Neural progenitor cell (in vitro differentiated cells): ENCODE data around the gene UBXN6. TPM values are rescaled to one million over a fixed set of nuclear protein-coding genes. Genes with fewer than 3 reads are reported as not detected.
A peak's percentile ranks its signal among the peaks of the same experiment; 100 is the strongest.

Experiments used
- DNase-seq: peaks from one replicate; pipeline ENCODE4 v3.0.0-alpha.2; 2016; ENCODE audit warnings: low spot score
- H2AFZ ChIP-seq: fragments of 200-600 bp; sonication (generic); replicated peaks from 2 replicates; pipeline ENCODE4 v1.6.1; 2016; ENCODE audit warnings: antibody characterized with exemption
- H3F3A ChIP-seq: fragments of 200-600 bp; sonication (generic); 2 replicates; pipeline ENCODE4 v1.6.1; 2016; ENCODE audit warnings: antibody characterized with exemption, low read depth
- H3K27ac ChIP-seq: fragments of 200-600 bp; sonication (generic); 2 replicates; pipeline ENCODE4 v1.5.1; 2016; ENCODE audit warnings: mild to moderate bottlenecking
- H3K27me3 ChIP-seq: fragments of 200-600 bp; sonication (generic); 2 replicates; pipeline ENCODE4 v1.6.1; 2016; ENCODE audit warnings: mild to moderate bottlenecking, moderate library complexity
- H3K36me3 ChIP-seq: fragments of 200-600 bp; sonication (generic); 2 replicates; pipeline ENCODE4 v1.5.1; 2016
- H3K4me1 ChIP-seq: fragments of 200-600 bp; sonication (generic); 2 replicates; pipeline ENCODE4 v1.6.1; 2016; ENCODE audit warnings: mixed run types
- H3K4me2 ChIP-seq: fragments of 200-600 bp; sonication (generic); 2 replicates; pipeline ENCODE4 v1.6.1; 2016
- H3K4me3 ChIP-seq: fragments of 200-600 bp; sonication (generic); 2 replicates; pipeline ENCODE4 v1.5.1; 2016
- H3K79me2 ChIP-seq: fragments of 200-600 bp; sonication (generic); 2 replicates; pipeline ENCODE4 v1.6.1; 2016; ENCODE audit warnings: low read depth
- H3K9ac ChIP-seq: fragments of 200-600 bp; sonication (generic); 2 replicates; pipeline ENCODE4 v1.6.1; 2016
- H3K9me3 ChIP-seq: fragments of 200-600 bp; sonication (generic); 2 replicates; pipeline ENCODE4 v1.5.1; 2016; ENCODE audit warnings: low read depth
- H4K20me1 ChIP-seq: fragments of 200-600 bp; sonication (generic); 2 replicates; pipeline ENCODE4 v1.6.1; 2016; ENCODE audit warnings: low read depth
- H3K27ac Mint-ChIP-seq: 3 replicates; pipeline ENCODE4 v1.8.0; 2021; ENCODE audit warnings: mixed read lengths
- H3K27me3 Mint-ChIP-seq: 2 replicates; pipeline ENCODE4 v1.8.0; 2022; ENCODE audit warnings: low read depth, mild to moderate bottlenecking, inconsistent platforms, moderate library complexity, mixed read lengths; ENCODE audit not compliant: insufficient read depth
- H3K36me3 Mint-ChIP-seq: 3 replicates; pipeline ENCODE4 v1.8.0; 2021; ENCODE audit warnings: mixed read lengths
- H3K4me1 Mint-ChIP-seq: 3 replicates; pipeline ENCODE4 v1.8.0; 2021; ENCODE audit warnings: mixed read lengths
- H3K4me3 Mint-ChIP-seq: 3 replicates; pipeline ENCODE4 v1.8.0; 2021; ENCODE audit warnings: mild to moderate bottlenecking, moderate library complexity, mixed read lengths
- H3K9me3 Mint-ChIP-seq: 3 replicates; pipeline ENCODE4 v1.8.0; 2020; ENCODE audit warnings: mixed read lengths
- CTCF ChIP-seq: fragments of 200-600 bp; sonication (generic); IDR thresholded peaks from 2 replicates; pipeline ENCODE4 v1.5.1; 2017; ENCODE audit warnings: antibody characterized with exemption, mild to moderate bottlenecking
- EZH2 ChIP-seq: fragments of 200-600 bp; sonication (generic); IDR thresholded peaks from 2 replicates; pipeline ENCODE4 v1.6.1; 2017; ENCODE audit warnings: antibody characterized with exemption, mild to moderate bottlenecking, moderate library complexity
- EZH2phosphoT487 ChIP-seq: fragments of 200-600 bp; sonication (generic); IDR thresholded peaks from 2 replicates; pipeline ENCODE4 v1.6.1; 2017; ENCODE audit warnings: antibody characterized with exemption
- total RNA-seq: library from RNA; depleted of rRNA; stranded (reverse); fragments of >200 nt; gene quantifications from 2 replicates; pipeline ENCODE4 v1.2.3, GENCODE V29; 2015; ENCODE audit warnings: low replicate concordance

The UBXN6 gene
- total RNA-seq, 1 donor from 2014 or later = 24.9 TPM

GRCh38 chr19:4464815-4465581 is 7.4 kb upstream of the UBXN6 start:
- no peaks in the 10 kb centered on the region for H4K20me1 ChIP-seq
- H3K9ac ChIP-seq = no peak overlapping the region
- H3K4me3 ChIP-seq = no peak overlapping the region
- no peaks in the 10 kb centered on the region for H3K9me3 ChIP-seq
- no peaks in the 10 kb centered on the region for H3K79me2 ChIP-seq
- TF ChIP-seq EZH2phosphoT487 = no peak
- TF ChIP-seq CTCF = no peak
- TF ChIP-seq EZH2 = no peak
- H3K4me1 ChIP-seq = no peaks in the 10 kb centered on the region
- H3K27me3 ChIP-seq = no peaks in the 10 kb centered on the region
- Mint-ChIP-seq H3K4me1 (no peaks in the 10 kb centered on the region), H3K27me3 (peaks cover 7% of the 10 kb centered on the region), H3K4me3 (no peak overlapping the region), H3K36me3 (no peaks in the 10 kb centered on the region), H3K9me3 (no peaks in the 10 kb centered on the region), H3K27ac (no peak overlapping the region)
- no peak overlapping the region for H3K4me2 ChIP-seq
- no peak for DNase-seq
- no peaks in the 10 kb centered on the region for H3K36me3 ChIP-seq
- no peak overlapping the region for H2AFZ ChIP-seq
- peaks cover 9% of the 10 kb centered on the region for H3F3A ChIP-seq
- H3K27ac ChIP-seq = no peak overlapping the region

- Mint-ChIP-seq H3K27me3 (peaks cover 8% of the 10 kb centered on the region), H3K4me3 (peak overlapping the region; percentile 93), H3K36me3 (no peaks in the 10 kb centered on the region), H3K27ac (peak overlapping the region; percentile 87), H3K4me1 (peaks cover 24% of the 10 kb centered on the region), H3K9me3 (no peaks in the 10 kb centered on the region)
- H4K20me1 ChIP-seq = peaks cover 10% of the 10 kb centered on the region
- TF ChIP-seq EZH2 (no peak), EZH2phosphoT487 (no peak), CTCF (no peak)
- H2AFZ ChIP-seq = peak overlapping the region; percentile 51
- no peaks in the 10 kb centered on the region for H3K79me2 ChIP-seq
- H3K4me3 ChIP-seq = peak overlapping the region; percentile 69
- peaks cover 16% of the 10 kb centered on the region for H3K4me1 ChIP-seq
- H3K9me3 ChIP-seq = no peaks in the 10 kb centered on the region
- H3K9ac ChIP-seq = peak overlapping the region; percentile 69
- H3K4me2 ChIP-seq = peak overlapping the region; percentile 96
- H3K27ac ChIP-seq = peak overlapping the region; percentile 97
- no peaks in the 10 kb centered on the region for H3K36me3 ChIP-seq
- peak; percentile 93 for DNase-seq
- no peaks in the 10 kb centered on the region for H3K27me3 ChIP-seq
- peaks cover 22% of the 10 kb centered on the region for H3F3A ChIP-seq
Observed at GRCh38 chr19:4456843-4457653, 546 bp downstream of the UBXN6 start.

GRCh38 chr19:4456476-4456842 is 1.1 kb downstream of the UBXN6 start:
- peak overlapping the region; percentile 93 for H3K4me3 Mint-ChIP-seq
- H3K27me3 Mint-ChIP-seq = peaks cover 8% of the 10 kb centered on the region
- no peaks in the 10 kb centered on the region for H3K27me3 ChIP-seq
- no peak for TF ChIP-seq EZH2
- no peak for TF ChIP-seq CTCF
- TF ChIP-seq EZH2phosphoT487 = no peak
- no peaks in the 10 kb centered on the region for H3K36me3 Mint-ChIP-seq
- peak overlapping the region; percentile 69 for H3K4me3 ChIP-seq
- H3K9me3 Mint-ChIP-seq = no peaks in the 10 kb centered on the region
- H3K9ac ChIP-seq = peak overlapping the region; percentile 29
- H2AFZ ChIP-seq = peak overlapping the region; percentile 51
- H3K27ac Mint-ChIP-seq = peak overlapping the region; percentile 87
- H3F3A ChIP-seq = peaks cover 23% of the 10 kb centered on the region
- peaks cover 16% of the 10 kb centered on the region for H3K4me1 ChIP-seq
- no peaks in the 10 kb centered on the region for H3K36me3 ChIP-seq
- no peaks in the 10 kb centered on the region for H3K79me2 ChIP-seq
- H3K4me1 Mint-ChIP-seq = peaks cover 24% of the 10 kb centered on the region
- H4K20me1 ChIP-seq = peaks cover 10% of the 10 kb centered on the region
- peak overlapping the region; percentile 96 for H3K4me2 ChIP-seq
- no peaks in the 10 kb centered on the region for H3K9me3 ChIP-seq
- no peak overlapping the region for H3K27ac ChIP-seq
- DNase-seq = peak; percentile 53
